ENCODE measurements around the gene POR.
"Not testable (repeated sequence)": the region's sequence is repeated elsewhere in the genome, so short reads cannot be mapped to it uniquely, and the experiment has no call there.

The POR gene

GRCh38 chr7:76009672-76010600, 95.0 kb downstream of the POR start:
- in situ Hi-C loops (cut with MboI; ENCODE audit: low sequenced_read_pairs), result no loop called here

DNA sequence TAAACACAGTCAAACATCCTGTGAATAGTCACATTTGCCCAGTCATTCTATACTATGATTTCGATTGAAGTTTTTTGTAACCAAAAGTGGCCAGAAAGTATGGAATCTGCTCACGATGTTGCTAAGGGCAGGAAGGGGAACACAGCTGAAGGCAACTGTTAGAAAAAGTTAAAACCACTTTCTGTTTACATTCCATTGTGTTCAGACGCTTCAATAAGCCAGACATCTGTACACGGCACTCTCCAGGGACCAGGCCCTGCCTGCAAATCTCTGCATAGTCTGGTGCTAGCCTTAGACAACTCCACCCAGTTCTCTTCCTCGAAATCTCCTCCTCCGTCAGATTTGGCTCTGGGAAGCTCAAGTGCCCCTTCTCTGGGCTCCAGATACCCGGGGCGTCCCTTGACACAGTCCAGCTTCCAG, 96.5 kb downstream of the POR start:
- in situ Hi-C loops (cut with MboI; ENCODE audit: low sequenced_read_pairs), result no loop called here

GRCh38 chr7:76016191-76016947, 101.4 kb downstream of the POR start:
- in situ Hi-C loops (cut with MboI; ENCODE audit: low sequenced_read_pairs), result no loop called here

DNA sequence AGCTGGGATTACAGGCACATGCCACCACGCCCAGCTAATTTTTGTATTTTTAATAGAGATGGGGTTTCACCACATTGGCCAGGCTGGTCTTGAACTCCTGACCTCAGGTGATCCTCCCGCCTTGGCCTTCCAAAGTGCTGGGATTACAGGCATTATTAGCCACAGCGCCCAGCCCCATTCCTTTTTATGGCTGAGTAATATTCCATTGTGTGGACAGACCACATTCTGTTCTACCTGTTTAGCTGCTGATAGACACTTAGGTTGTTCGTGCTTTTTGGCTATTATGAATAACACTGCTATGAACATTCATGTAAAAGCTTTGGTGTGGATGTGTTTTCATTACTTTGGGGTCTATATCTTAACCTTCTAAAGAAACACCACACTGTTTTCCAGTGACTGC, 103.6 kb downstream of the POR start:
- in situ Hi-C loops (cut with MboI; ENCODE audit: low sequenced_read_pairs), result not testable (repeated sequence)

- in situ Hi-C loops (cut with MboI; ENCODE audit: low sequenced_read_pairs), result loop anchor here (5.0 kb wide), 1 partner anchor 163 kb away; no protein-coding TSS in a partner anchor
These were observed 105.2 kb downstream of the POR start for GRCh38 chr7:76020031-76020714.

DNA sequence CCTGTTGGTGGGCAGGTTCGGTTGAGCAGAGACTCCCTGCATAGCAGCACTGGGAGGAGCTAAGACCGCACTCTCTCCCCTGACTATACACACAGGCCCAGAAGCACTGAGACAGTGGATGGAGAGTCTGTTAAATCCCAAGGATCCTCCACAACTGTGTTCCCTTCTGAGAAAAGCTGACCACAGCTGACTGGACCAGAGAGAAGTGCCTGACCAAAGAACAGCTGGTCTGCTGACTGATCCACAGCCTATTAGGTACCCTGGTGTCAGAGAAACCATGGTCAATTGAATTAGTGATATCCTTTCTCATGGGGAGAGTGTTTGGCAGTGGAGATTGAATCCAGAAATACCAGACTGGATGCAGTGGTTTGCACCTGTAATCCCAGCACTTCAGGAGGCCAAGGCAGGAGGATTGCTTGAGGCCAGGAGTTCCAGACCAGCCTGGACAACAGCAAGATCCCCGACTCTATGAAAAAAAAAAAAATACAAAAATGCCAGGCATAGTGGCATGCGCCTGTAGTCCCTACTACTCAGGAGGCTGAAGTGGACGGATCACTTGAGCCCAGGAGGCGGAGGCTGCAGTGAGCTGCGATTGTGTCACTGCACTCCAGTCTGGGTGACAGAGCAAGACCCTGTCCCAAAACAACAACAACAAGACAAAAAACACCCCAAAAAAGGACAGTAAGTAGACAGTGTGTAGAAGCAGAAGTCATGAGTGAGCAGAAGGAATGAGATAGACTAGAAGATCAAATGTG, 107.2 kb downstream of the POR start:
- in situ Hi-C loops (cut with MboI; ENCODE audit: low sequenced_read_pairs), result loop anchor here (5.0 kb wide), 1 partner anchor 165 kb away; no protein-coding TSS in a partner anchor

DNA sequence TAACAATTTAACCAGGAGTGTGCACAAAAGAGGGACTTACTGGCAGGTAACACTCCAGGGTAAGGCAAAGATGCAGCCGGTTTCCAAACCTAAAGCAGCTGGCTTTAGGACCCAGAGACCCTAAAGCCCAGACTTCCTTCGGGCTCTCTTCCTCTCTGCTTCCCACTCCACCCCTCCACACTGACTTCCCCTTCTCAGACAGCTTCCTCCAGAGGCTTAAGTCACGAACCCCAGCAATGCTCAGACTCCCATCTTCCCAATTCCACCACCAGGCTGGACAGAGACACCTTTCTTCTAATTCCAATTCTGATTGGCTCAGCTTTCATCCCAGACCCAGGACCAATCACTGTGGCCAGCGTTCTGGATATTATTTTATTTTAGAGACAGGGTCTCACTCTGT, 108.0 kb downstream of the POR start:
- in situ Hi-C loops (cut with MboI; ENCODE audit: low sequenced_read_pairs), result loop anchor here (5.0 kb wide), 1 partner anchor 166 kb away; no protein-coding TSS in a partner anchor

DNA sequence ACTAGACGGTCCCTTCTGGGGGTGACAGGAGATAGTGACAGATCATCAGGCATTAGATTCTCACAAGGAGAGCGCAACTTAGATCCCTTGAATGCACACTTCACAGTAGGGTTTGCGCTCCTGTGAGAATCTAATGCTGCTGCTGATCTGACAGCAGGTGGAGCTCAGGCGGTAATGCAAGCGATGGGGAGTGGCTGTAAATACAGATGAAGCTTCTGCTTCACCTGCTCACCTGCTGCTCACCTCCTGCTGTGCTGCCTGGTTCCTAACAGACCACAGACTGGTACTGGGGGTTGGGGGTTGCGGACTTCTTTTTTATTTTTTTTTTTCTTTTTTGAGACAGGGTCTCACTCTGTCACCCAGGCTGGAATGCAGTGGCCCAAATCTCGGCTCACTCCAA, 114.7 kb downstream of the POR start:
- in situ Hi-C loops (cut with MboI; ENCODE audit: low sequenced_read_pairs), result not testable (repeated sequence)

DNA sequence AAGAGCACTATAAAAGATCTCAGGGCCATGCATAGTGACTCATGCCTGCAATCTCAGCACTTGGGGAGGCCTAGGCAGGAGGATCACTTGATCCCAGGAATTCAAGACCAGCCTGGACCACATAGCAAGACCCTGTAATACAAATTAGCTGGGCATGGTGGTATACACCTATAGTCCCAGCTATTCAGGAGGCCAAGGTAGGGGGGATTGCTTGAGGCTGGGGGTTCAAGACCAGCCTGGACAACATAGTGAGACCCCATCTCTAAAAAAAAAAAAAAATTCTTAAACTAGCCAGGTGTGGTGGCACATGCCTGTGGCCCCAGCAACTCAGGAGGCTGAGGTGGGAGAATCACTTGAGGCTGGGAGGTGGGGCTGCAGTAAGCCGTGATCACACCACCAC, 117.0 kb downstream of the POR start:
- in situ Hi-C loops (cut with MboI; ENCODE audit: low sequenced_read_pairs), result no loop called here

Measured in HL-60/S4 (cell line).